Measurements from ENCODE around the gene ELP2.
"Not testable (repeated sequence)": the region's sequence is repeated elsewhere in the genome, so short reads cannot be mapped to it uniquely, and the experiment has no call there.

ELP2 gene

DNA sequence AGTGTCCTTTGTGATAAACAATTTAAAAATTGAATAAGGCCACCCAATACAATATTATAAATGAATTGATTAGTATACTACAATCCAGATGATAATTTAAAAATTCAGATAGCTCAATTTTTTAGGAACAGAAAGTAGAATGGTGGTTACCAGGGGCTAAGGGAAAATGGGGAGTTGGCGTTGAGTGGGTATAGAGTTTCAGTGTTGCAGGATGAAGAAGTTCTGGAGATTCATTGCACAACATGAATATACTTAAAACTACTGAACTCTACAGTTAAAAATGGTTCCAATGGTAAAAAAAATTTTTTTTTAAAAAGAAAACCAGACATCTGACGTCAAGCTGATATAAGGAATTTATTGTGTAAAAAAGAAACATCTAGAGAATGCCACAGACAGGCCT, 21.5 kb upstream of the ELP2 start:
- no peak for DNase-seq (ENCODE audit: low read depth)
- TF ChIP-seq, protein P1, sequence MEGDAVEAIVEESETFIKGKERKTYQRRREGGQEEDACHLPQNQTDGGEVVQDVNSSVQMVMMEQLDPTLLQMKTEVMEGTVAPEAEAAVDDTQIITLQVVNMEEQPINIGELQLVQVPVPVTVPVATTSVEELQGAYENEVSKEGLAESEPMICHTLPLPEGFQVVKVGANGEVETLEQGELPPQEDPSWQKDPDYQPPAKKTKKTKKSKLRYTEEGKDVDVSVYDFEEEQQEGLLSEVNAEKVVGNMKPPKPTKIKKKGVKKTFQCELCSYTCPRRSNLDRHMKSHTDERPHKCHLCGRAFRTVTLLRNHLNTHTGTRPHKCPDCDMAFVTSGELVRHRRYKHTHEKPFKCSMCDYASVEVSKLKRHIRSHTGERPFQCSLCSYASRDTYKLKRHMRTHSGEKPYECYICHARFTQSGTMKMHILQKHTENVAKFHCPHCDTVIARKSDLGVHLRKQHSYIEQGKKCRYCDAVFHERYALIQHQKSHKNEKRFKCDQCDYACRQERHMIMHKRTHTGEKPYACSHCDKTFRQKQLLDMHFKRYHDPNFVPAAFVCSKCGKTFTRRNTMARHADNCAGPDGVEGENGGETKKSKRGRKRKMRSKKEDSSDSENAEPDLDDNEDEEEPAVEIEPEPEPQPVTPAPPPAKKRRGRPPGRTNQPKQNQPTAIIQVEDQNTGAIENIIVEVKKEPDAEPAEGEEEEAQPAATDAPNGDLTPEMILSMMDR (conservative IDR thresholded peaks at IDR 0.05; ENCODE audit: low read depth, low read length) = no peak
- no peak overlapping the region for H3K4me3 ChIP-seq (ENCODE audit: low read depth, low read length)

DNA sequence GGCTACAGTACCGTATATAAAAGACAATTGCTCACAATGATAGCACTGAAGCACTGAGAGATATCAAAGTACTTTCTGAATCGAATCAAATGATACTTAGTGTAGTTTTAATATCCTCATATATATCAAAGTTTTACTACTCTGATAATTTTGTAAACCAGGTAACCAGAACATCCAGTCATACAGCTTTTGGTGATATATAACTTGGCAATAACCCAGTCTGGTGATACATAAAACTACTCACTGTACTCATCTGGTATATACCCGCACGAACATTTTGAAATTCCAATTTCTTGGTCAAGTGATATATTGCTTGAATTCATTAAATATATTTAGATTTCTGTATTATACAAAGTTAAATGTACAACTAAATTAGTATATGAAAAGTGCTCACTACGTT, 21.1 kb upstream of the ELP2 start:
- no peak overlapping the region for H3K4me3 ChIP-seq (ENCODE audit: low read depth, low read length)
- DNase-seq (ENCODE audit: low read depth) = no peak
- TF ChIP-seq, protein P1 (conservative IDR thresholded peaks at IDR 0.05; ENCODE audit: low read depth, low read length) = no peak

DNA sequence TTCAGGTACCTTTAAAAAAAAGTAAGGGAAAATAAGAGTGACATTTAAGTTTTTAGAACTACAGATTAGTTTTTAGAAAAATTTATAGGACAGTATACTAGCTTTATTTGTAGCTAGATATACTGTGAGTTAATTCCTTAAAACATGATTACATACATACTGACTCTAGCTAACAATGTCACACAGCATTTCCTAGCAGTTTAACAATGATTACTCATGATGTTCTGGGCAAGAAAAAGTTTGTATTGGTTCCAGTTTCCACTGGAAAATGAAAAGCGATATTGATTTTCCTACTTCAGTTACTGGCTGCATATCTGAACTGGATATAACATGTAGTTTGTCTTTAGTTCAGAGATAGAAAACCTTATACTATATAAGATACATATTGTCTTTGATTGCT, 20.0 kb upstream of the ELP2 start:
- DNase-seq (ENCODE audit: low read depth) = no peak
- no peak overlapping the region for H3K4me3 ChIP-seq (ENCODE audit: low read depth, low read length)
- TF ChIP-seq, protein P1 (conservative IDR thresholded peaks at IDR 0.05; ENCODE audit: low read depth, low read length) = no peak

DNA sequence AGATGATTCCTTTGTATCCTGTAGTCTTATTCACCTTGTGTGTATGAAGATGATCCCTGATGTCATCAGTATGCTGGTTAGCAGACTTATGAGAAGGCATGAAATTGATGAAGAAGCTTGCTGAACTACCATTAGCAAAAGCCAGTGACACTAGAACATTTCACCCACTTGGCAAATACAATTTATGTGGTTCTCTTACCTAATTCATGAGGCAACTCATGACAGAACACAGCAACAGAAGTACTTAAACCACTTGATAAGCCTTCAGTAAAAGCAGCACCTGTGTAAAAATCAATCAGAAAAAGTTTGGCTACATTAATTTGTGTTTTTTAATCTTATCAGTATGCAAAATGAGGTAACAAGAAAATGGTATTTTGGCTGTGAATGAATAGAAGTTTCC, 17.4 kb upstream of the ELP2 start:
- no peak overlapping the region for H3K4me3 ChIP-seq (ENCODE audit: low read depth, low read length)
- TF ChIP-seq, protein P1 (conservative IDR thresholded peaks at IDR 0.05; ENCODE audit: low read depth, low read length) = no peak
- DNase-seq (ENCODE audit: low read depth) = no peak

DNA sequence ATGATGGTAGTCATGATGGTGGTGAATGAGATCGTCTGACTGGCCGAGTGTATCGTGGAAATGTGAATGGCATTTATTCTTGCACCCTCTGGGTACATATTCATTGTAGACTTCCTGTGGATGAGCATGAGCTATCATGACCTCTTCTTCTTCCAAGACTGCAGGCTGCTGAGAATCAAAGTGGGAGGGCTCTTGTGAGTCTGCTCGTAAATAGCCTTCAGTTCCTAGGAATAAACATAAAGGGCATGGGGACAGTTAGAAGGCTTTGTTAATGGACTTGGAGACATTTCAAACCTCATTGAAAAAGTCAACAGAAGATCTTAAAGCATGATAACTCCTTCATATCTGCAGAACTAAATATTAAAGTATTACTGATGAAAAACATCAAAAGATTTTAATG, 15.4 kb upstream of the ELP2 start:
- TF ChIP-seq, protein P1 (conservative IDR thresholded peaks at IDR 0.05; ENCODE audit: low read depth, low read length) = no peak
- DNase-seq (ENCODE audit: low read depth) = no peak
- H3K4me3 ChIP-seq (ENCODE audit: low read depth, low read length) = no peak overlapping the region

DNA sequence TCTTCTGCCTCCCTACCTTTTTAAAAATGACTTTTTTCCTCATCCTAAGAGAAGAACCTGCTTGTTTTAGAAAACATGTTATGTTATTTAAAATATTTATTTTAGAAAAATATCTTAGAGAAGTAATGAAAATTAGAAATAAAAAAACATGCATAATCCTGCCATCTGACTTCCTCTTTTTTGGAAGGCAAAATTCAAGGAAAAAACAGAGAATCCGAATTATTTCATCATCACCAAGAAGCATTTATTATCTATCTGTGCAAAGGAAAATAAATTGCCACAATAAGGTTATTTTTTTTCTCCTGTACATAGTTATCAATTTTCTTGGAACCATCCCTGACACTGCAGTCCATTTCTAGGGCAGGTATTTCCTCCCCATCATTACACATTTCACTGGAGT, 15.0 kb upstream of the ELP2 start:
- DNase-seq (ENCODE audit: low read depth) = no peak
- no peak overlapping the region for H3K4me3 ChIP-seq (ENCODE audit: low read depth, low read length)
- TF ChIP-seq, protein P1 (conservative IDR thresholded peaks at IDR 0.05; ENCODE audit: low read depth, low read length) = no peak

DNA sequence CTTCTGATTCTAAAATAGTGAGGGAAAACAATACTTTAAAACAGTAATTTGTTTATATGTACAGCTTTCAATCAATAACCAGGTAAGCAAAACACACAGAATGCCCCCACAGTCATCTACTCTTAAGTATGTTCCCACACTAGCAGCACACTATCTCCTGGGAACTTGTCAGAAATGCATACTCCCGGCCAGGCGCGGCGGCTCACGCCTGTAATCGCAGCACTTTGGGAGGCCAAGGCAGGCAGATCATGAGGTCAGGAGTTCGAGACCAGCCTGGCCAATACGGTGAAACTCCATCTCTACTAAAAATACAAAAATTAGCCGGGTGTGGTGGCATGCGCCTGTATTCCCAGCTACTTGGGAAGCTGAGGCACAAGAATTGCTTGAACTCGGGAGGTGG, 12.9 kb upstream of the ELP2 start:
- DNase-seq (ENCODE audit: low read depth); H3K4me3 ChIP-seq (ENCODE audit: low read depth, low read length): not testable (repeated sequence)

DNA sequence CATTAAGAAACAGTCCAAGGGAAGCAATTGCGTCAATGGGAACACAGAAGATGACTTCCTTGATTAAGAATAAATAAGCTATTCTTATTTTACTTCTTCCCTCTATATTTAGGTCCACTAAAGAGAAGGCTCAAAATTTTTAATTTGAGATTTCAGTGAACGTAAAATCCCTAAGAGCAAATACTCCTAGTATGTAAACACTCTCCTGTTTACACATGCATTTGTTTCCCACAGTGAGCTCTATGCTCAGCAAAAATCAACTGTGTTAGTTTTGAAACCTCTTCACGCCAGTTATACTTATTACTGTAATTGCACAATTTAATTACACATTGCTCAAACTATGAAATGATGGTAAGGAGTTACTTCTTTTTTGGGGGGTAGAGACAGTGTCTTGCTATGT, 9.4 kb upstream of the ELP2 start:
- no peak overlapping the region for H3K4me3 ChIP-seq (ENCODE audit: low read depth, low read length)
- no peak for DNase-seq (ENCODE audit: low read depth)
- TF ChIP-seq, protein P1 (conservative IDR thresholded peaks at IDR 0.05; ENCODE audit: low read depth, low read length) = no peak

Data from choroid plexus epithelial cell (primary cell).